ENCODE results near the gene KLK4.

KLK4 gene

GRCh38 chr19:50877338-50877737 is 33.9 kb downstream of the KLK4 start:
- DNase-seq = no peak

- DNase-seq = no peak
Observed at GRCh38 chr19:50876456-50876855, 34.7 kb downstream of the KLK4 start.

- DNase-seq = no peak
Observed at GRCh38 chr19:50875795-50876422, 35.3 kb downstream of the KLK4 start.

GRCh38 chr19:50874211-50874610 is 37.0 kb downstream of the KLK4 start:
- no peak for DNase-seq

GRCh38 chr19:50873056-50873455 is 38.1 kb downstream of the KLK4 start, which contains the start of gene KLK2:
Gene KLK2, plus strand, starts transcription at chr19:50873439. Its CDS starts 35 bp downstream, at chr19:50873474.
- no peak for DNase-seq

GRCh38 chr19:50870417-50871089 is 40.6 kb downstream of the KLK4 start:
- no peak for DNase-seq

GRCh38 chr19:50869479-50869878 is 41.7 kb downstream of the KLK4 start:
- no peak for DNase-seq

GRCh38 chr19:50861496-50862286 is 49.5 kb downstream of the KLK4 start:
- no peak for DNase-seq

- no peak for DNase-seq
Observed at GRCh38 chr19:50861010-50861409, 50.2 kb downstream of the KLK4 start.

- DNase-seq = no peak
Observed at GRCh38 chr19:50859849-50860248, 51.3 kb downstream of the KLK4 start.

GRCh38 chr19:50858886-50859285 is 52.3 kb downstream of the KLK4 start:
- DNase-seq = peak; percentile 73

- DNase-seq = no peak
Observed at GRCh38 chr19:50857366-50857765, 53.8 kb downstream of the KLK4 start.
